Measurements from ENCODE around the gene ATF2. TPM values are rescaled to one million over a fixed set of nuclear protein-coding genes. Genes with fewer than 3 reads are reported as not detected.

The ATF2 gene
- total RNA-seq, 1 donor = 80.7 TPM

- Histone ChIP-seq H4K20me1 (ENCODE audit: insufficient read depth, low read length) (no peaks in the 10 kb centered on the region), H3K9me3 (ENCODE audit: low read depth, low read length) (no peaks in the 10 kb centered on the region), H3K4me2 (ENCODE audit: insufficient read depth, low read length) (peak overlapping the region; percentile 65), H2AFZ (ENCODE audit: low read length) (no peak overlapping the region), H3K27ac (ENCODE audit: low read depth, low read length) (no peak overlapping the region), H3K4me1 (ENCODE audit: insufficient read depth, low read length) (peaks cover 6% of the 10 kb centered on the region), H3K4me3 (ENCODE audit: insufficient read depth, low read length) (no peak overlapping the region), H3K79me2 (ENCODE audit: insufficient read depth, low read length) (no peaks in the 10 kb centered on the region), H3K36me3 (ENCODE audit: insufficient read depth, low read length) (no peaks in the 10 kb centered on the region), H3K27me3 (ENCODE audit: insufficient read depth, low read length) (no peaks in the 10 kb centered on the region)
- DNase-seq (ENCODE audit: insufficient read length, low spot score, missing footprints) = no peak
- no peak for TF ChIP-seq CTCF (IDR thresholded peaks at IDR 0.05; ENCODE audit: extremely low read depth, low read depth, low read length)
Measured at GRCh38 chr2:175027755-175028154, 140.2 kb downstream of the ATF2 start.

- H3K27me3 ChIP-seq (ENCODE audit: insufficient read depth, low read length) = no peaks in the 10 kb centered on the region
- H3K4me1 ChIP-seq (ENCODE audit: insufficient read depth, low read length) = peaks cover 6% of the 10 kb centered on the region
- TF ChIP-seq CTCF (IDR thresholded peaks at IDR 0.05; ENCODE audit: extremely low read depth, low read depth, low read length) = no peak
- H3K79me2 ChIP-seq (ENCODE audit: insufficient read depth, low read length) = no peaks in the 10 kb centered on the region
- H4K20me1 ChIP-seq (ENCODE audit: insufficient read depth, low read length) = no peaks in the 10 kb centered on the region
- H3K4me3 ChIP-seq (ENCODE audit: insufficient read depth, low read length) = no peak overlapping the region
- no peak overlapping the region for H3K27ac ChIP-seq (ENCODE audit: low read depth, low read length)
- no peak overlapping the region for H2AFZ ChIP-seq (ENCODE audit: low read length)
- H3K4me2 ChIP-seq (ENCODE audit: insufficient read depth, low read length) = no peak overlapping the region
- DNase-seq (ENCODE audit: insufficient read length, low spot score, missing footprints) = no peak
- H3K9me3 ChIP-seq (ENCODE audit: low read depth, low read length) = no peaks in the 10 kb centered on the region
- H3K36me3 ChIP-seq (ENCODE audit: insufficient read depth, low read length) = no peaks in the 10 kb centered on the region
Measured at GRCh38 chr2:175026385-175026784, 141.6 kb downstream of the ATF2 start.

- Histone ChIP-seq H3K27ac (ENCODE audit: low read depth, low read length) (no peak overlapping the region), H3K36me3 (ENCODE audit: insufficient read depth, low read length) (no peaks in the 10 kb centered on the region), H3K9me3 (ENCODE audit: low read depth, low read length) (no peaks in the 10 kb centered on the region), H3K4me3 (ENCODE audit: insufficient read depth, low read length) (no peak overlapping the region), H3K4me2 (ENCODE audit: insufficient read depth, low read length) (no peak overlapping the region), H2AFZ (ENCODE audit: low read length) (no peak overlapping the region), H3K79me2 (ENCODE audit: insufficient read depth, low read length) (no peaks in the 10 kb centered on the region), H3K27me3 (ENCODE audit: insufficient read depth, low read length) (no peaks in the 10 kb centered on the region), H3K4me1 (ENCODE audit: insufficient read depth, low read length) (peaks cover 6% of the 10 kb centered on the region), H4K20me1 (ENCODE audit: insufficient read depth, low read length) (no peaks in the 10 kb centered on the region)
- TF ChIP-seq CTCF (IDR thresholded peaks at IDR 0.05; ENCODE audit: extremely low read depth, low read depth, low read length) = no peak
- DNase-seq (ENCODE audit: insufficient read length, low spot score, missing footprints) = no peak
Measured at GRCh38 chr2:175025946-175026345, 142.1 kb downstream of the ATF2 start.

- Histone ChIP-seq H4K20me1 (ENCODE audit: insufficient read depth, low read length) (no peaks in the 10 kb centered on the region), H3K36me3 (ENCODE audit: insufficient read depth, low read length) (no peaks in the 10 kb centered on the region), H3K27ac (ENCODE audit: low read depth, low read length) (no peak overlapping the region), H2AFZ (ENCODE audit: low read length) (no peak overlapping the region), H3K4me2 (ENCODE audit: insufficient read depth, low read length) (no peak overlapping the region), H3K27me3 (ENCODE audit: insufficient read depth, low read length) (no peaks in the 10 kb centered on the region), H3K4me3 (ENCODE audit: insufficient read depth, low read length) (no peak overlapping the region), H3K79me2 (ENCODE audit: insufficient read depth, low read length) (no peaks in the 10 kb centered on the region), H3K9me3 (ENCODE audit: low read depth, low read length) (no peaks in the 10 kb centered on the region), H3K4me1 (ENCODE audit: insufficient read depth, low read length) (peaks cover 6% of the 10 kb centered on the region)
- DNase-seq (ENCODE audit: insufficient read length, low spot score, missing footprints) = no peak
- TF ChIP-seq CTCF (IDR thresholded peaks at IDR 0.05; ENCODE audit: extremely low read depth, low read depth, low read length) = no peak
Measured at GRCh38 chr2:175025233-175025632, 142.8 kb downstream of the ATF2 start.

All from osteoblast (primary cell).